Esophagus mucosa (tissue), 1 donor: ENCODE data around the gene TFF1. TPM values are rescaled to one million over a fixed set of nuclear protein-coding genes. Genes with fewer than 3 reads are reported as not detected.

Experiments used
- ATAC-seq: fragments of 200-7000 bp; cut with Tn5 transposase; one replicate; pipeline ENCODE4 v1.9.1; 2020
- total RNA-seq: library from RNA; stranded (reverse); gene quantifications from one replicate; pipeline ENCODE4 v1.2.4, GENCODE V29; 2023
- donor health status: DM: yes; HTN: yes; CAD: no.

TFF1 gene
- total RNA-seq, 1 donor from 2014 or later, result not detected

- ATAC-seq, result peak; percentile 46
Observed at GRCh38 chr21:42358937-42359336, 7.4 kb downstream of the TFF1 start.

GRCh38 chr21:42358261-42358660 is 8.1 kb downstream of the TFF1 start:
- ATAC-seq, result no peak

- ATAC-seq, result no peak
Observed at GRCh38 chr21:42357307-42357706, 9.0 kb downstream of the TFF1 start.

- ATAC-seq, result no peak
Observed at GRCh38 chr21:42356650-42357049, 9.7 kb downstream of the TFF1 start.

GRCh38 chr21:42356046-42356445 is 10.3 kb downstream of the TFF1 start:
- no peak for ATAC-seq

GRCh38 chr21:42353623-42354022 is 12.7 kb downstream of the TFF1 start:
- no peak for ATAC-seq

GRCh38 chr21:42352441-42353095 is 13.8 kb downstream of the TFF1 start:
- no peak for ATAC-seq

- no peak for ATAC-seq
Observed at GRCh38 chr21:42351626-42352440, 14.5 kb downstream of the TFF1 start.

- ATAC-seq, result no peak
Observed at GRCh38 chr21:42350927-42351426, 15.4 kb downstream of the TFF1 start, which contains the start of gene TFF2. Gene TFF2 (minus strand): TSS chr21:42350994. CDS start chr21:42350957, 37 bp downstream.

GRCh38 chr21:42350318-42350910 is 15.9 kb downstream of the TFF1 start:
- no peak for ATAC-seq

- no peak for ATAC-seq
Observed at GRCh38 chr21:42349420-42350317, 16.7 kb downstream of the TFF1 start.

GRCh38 chr21:42348762-42349161 is 17.6 kb downstream of the TFF1 start:
- ATAC-seq, result no peak

GRCh38 chr21:42347601-42348327 is 18.6 kb downstream of the TFF1 start:
- ATAC-seq, result no peak

- ATAC-seq, result peak; percentile 31
Observed at GRCh38 chr21:42346866-42347600, 19.3 kb downstream of the TFF1 start.

GRCh38 chr21:42346441-42346840 is 19.9 kb downstream of the TFF1 start:
- no peak for ATAC-seq

GRCh38 chr21:42344631-42345030 is 21.7 kb downstream of the TFF1 start:
- no peak for ATAC-seq

- no peak for ATAC-seq
Observed at GRCh38 chr21:42343963-42344510, 22.3 kb downstream of the TFF1 start.

GRCh38 chr21:42343556-42343955 is 22.8 kb downstream of the TFF1 start:
- ATAC-seq, result no peak

GRCh38 chr21:42343101-42343500 is 23.2 kb downstream of the TFF1 start:
- no peak for ATAC-seq

- no peak for ATAC-seq
Observed at GRCh38 chr21:42341776-42342542, 24.4 kb downstream of the TFF1 start.
